Tibial nerve (tissue), 4 donors: ENCODE results near the gene SERINC2. TPM values are rescaled to one million over a fixed set of nuclear protein-coding genes. Genes with fewer than 3 reads are reported as not detected.

ENCODE experiments used
- DNase-seq, 2 donors: peaks; one replicate each; pipeline ENCODE4 v3.0.0-alpha.2; 2019; ENCODE audit warnings: low spot score in 2 of 2
- H3K27ac ChIP-seq, 4 donors: fragments of 200-600 bp; sonication (generic) in 3 of 4; one replicate each; pipeline ENCODE4 v1.5.1; 2017 to 2019; ENCODE audit warnings: mild to moderate bottlenecking in 1 of 4
- H3K27me3 ChIP-seq, 2 donors: fragments of 200-600 bp; sonication (generic) in 1 of 2; one replicate each; pipeline versions ENCODE4 v1.5.1 to v1.6.0; 2017 to 2019
- H3K36me3 ChIP-seq, 3 donors: fragments of 200-600 bp; sonication (generic); one replicate each; pipeline ENCODE4 v1.5.1; 2018 to 2019
- H3K4me1 ChIP-seq, 4 donors: fragments of 200-600 bp; sonication (generic) in 3 of 4; one replicate each; pipeline ENCODE4 v1.5.1; 2017 to 2019
- H3K4me3 ChIP-seq, 4 donors: fragments of 200-600 bp; sonication (generic) in 3 of 4; one replicate each; pipeline ENCODE4 v1.5.1; 2017 to 2019; ENCODE audit warnings: mild to moderate bottlenecking in 1 of 4, moderate library complexity in 1 of 4
- H3K9me3 ChIP-seq, 4 donors: fragments of 200-600 bp; sonication (generic) in 3 of 4; one replicate each; pipeline ENCODE4 v1.5.1; 2017 to 2019
- EP300 ChIP-seq, 2 donors: sonication (generic); formaldehyde crosslinking; IDR thresholded peaks; one replicate each; pipeline ENCODE4 v1.6.1; 2017; ENCODE audit warnings: antibody characterized with exemption in 2 of 2, mild to moderate bottlenecking in 1 of 2
- POLR2A ChIP-seq, 2 donors: fragments of 450-650 bp; IDR thresholded peaks; one replicate each; pipeline ENCODE4 v1.6.1; 2017; ENCODE audit warnings: antibody characterized with exemption in 2 of 2, mild to moderate bottlenecking in 2 of 2, moderate library complexity in 2 of 2
- WGBS, 2 donors: methylation state at CpG; one replicate each; pipeline ENCODE4 v1.1.5; 2018; 5-methylcytosine and 5-hydroxymethylcytosine counted together
- total RNA-seq, 4 donors: library from RNA; depleted of rRNA; stranded (reverse); fragments of >200 nt; gene quantifications; one replicate each; pipeline ENCODE4 v1.1.0, GENCODE V29; 2016
- TF ChIP-seq, protein P1 (sequence below), 5 experiments: fragments of 200-600 bp in 3 of 5; fragments of 450-650 bp in 2 of 5; sonication (generic) in 3 of 5; IDR thresholded peaks; one replicate each; pipeline ENCODE4 v1.5.1; 2016 to 2019; ENCODE audit warnings: antibody characterized with exemption in 5 of 5, mild to moderate bottlenecking in 3 of 5, moderate library complexity in 2 of 5

The SERINC2 gene
- total RNA-seq, 4 donors from 2014 or later, result 0.42 to 4.3 (median 2.3) TPM

DNA sequence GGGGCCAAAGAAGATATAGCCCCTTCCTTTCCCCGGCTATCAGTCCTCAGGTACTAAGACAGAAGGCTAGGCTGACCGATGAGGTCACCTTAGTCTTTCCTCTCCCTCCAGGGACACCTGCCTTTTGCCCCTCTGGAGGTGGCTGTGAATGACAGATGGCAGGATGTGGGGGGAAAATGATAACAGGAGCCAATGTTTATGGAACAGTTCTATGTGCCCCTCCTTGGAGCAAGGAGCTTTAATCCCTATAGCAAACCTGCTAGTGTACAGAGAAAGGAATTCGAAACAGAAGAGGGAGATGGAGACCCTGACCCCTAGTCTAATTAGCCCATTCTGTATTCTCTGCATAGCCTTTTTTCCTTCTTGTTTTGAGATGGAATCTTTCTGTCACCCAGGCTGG lies 28.1 kb downstream of the SERINC2 start:
- WGBS, 2 donors, result 79% methylated on average over 3 of the region's 3 CpGs
- H3K4me1 ChIP-seq, result no peaks in the 10 kb centered on the region
- H3K4me3 ChIP-seq, result no peak overlapping the region
- no peak for TF ChIP-seq EP300 (IDR thresholded peaks at IDR 0.05)
- TF ChIP-seq, protein P1, sequence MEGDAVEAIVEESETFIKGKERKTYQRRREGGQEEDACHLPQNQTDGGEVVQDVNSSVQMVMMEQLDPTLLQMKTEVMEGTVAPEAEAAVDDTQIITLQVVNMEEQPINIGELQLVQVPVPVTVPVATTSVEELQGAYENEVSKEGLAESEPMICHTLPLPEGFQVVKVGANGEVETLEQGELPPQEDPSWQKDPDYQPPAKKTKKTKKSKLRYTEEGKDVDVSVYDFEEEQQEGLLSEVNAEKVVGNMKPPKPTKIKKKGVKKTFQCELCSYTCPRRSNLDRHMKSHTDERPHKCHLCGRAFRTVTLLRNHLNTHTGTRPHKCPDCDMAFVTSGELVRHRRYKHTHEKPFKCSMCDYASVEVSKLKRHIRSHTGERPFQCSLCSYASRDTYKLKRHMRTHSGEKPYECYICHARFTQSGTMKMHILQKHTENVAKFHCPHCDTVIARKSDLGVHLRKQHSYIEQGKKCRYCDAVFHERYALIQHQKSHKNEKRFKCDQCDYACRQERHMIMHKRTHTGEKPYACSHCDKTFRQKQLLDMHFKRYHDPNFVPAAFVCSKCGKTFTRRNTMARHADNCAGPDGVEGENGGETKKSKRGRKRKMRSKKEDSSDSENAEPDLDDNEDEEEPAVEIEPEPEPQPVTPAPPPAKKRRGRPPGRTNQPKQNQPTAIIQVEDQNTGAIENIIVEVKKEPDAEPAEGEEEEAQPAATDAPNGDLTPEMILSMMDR (IDR thresholded peaks at IDR 0.05), result no peak
- no peak for TF ChIP-seq POLR2A (IDR thresholded peaks at IDR 0.05)
- H3K9me3 ChIP-seq, result peaks cover 0 to 9% (median 0%) of the 10 kb centered on the region in 4 donors
- H3K27me3 ChIP-seq, result no peaks in the 10 kb centered on the region
- DNase-seq, result no peak
- H3K27ac ChIP-seq, result no peak overlapping the region
- H3K36me3 ChIP-seq, result no peaks in the 10 kb centered on the region

DNA sequence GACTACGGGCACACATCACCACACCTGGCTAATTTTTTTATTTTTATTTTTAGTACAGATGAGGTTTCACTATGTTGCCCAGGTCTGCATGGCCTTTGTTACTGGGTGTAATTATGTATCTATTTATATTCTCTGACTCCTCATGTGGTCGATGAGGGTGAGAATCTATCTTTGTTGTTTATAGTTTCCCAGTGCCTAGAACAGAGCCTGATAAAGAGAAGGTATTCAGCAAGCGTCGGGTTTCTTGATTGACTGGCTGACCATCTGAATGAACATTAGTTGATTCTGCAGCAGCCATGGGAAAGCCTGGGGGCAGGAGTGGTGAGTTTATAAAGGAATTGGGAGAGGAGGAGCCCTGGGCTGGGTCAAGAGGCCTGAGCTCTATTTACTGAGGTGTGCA lies 28.5 kb downstream of the SERINC2 start:
- H3K9me3 ChIP-seq, result peaks cover 0 to 9% (median 0%) of the 10 kb centered on the region in 4 donors
- H3K4me3 ChIP-seq, result no peak overlapping the region
- no peaks in the 10 kb centered on the region for H3K36me3 ChIP-seq
- H3K27ac ChIP-seq, result no peak overlapping the region
- no peaks in the 10 kb centered on the region for H3K27me3 ChIP-seq
- TF ChIP-seq EP300 (IDR thresholded peaks at IDR 0.05) (no peak), POLR2A (IDR thresholded peaks at IDR 0.05) (no peak)
- TF ChIP-seq, protein P1 (IDR thresholded peaks at IDR 0.05), result no peak
- 62 to 64% methylated on average over 4 of the region's 4 CpGs for WGBS, 2 donors
- H3K4me1 ChIP-seq, result no peaks in the 10 kb centered on the region
- DNase-seq, result no peak

DNA sequence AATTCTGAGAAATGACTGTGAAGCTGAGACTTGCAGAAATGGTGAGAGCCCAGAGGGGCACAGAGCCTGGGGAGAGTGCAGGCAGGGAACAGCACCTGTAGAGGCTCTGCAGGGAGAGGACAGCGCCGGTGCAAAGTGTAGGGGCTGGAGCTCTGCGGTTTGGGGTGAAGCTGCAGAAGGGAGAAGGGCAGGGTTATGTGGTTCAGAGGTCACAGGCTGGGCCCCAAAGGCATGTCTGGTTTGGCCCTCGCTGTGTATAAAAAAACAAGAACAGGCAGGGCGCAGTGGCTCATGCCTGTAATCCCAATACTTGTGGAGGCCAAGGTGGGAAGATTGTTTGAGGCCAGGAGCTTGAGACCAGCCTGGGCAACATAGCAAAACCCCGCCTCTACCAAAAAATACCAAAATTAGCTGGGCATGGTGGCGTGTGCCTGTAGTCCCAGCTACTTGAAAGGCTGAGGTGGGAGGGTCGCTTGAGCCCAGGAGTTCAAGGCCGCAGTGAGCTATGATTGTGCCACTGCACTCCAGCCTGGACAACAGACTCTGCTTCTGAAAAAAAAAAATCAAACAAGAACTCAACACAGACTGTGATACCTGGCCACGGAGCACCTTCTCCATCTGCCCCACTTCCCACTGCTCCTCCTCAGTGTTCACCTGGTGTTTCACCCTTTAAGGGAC lies 29.1 kb downstream of the SERINC2 start:
- no peaks in the 10 kb centered on the region for H3K27me3 ChIP-seq
- no peak for DNase-seq
- H3K36me3 ChIP-seq, result no peaks in the 10 kb centered on the region
- TF ChIP-seq EP300 (IDR thresholded peaks at IDR 0.05), result no peak
- TF ChIP-seq, protein P1 (IDR thresholded peaks at IDR 0.05), result no peak
- no peak for TF ChIP-seq POLR2A (IDR thresholded peaks at IDR 0.05)
- no peak overlapping the region for H3K27ac ChIP-seq
- peaks cover 0 to 9% (median 0%) of the 10 kb centered on the region in 4 donors for H3K9me3 ChIP-seq
- H3K4me1 ChIP-seq, result no peaks in the 10 kb centered on the region
- 83 to 84% methylated on average over 10 of the region's 10 CpGs for WGBS, 2 donors
- H3K4me3 ChIP-seq, result no peak overlapping the region

DNA sequence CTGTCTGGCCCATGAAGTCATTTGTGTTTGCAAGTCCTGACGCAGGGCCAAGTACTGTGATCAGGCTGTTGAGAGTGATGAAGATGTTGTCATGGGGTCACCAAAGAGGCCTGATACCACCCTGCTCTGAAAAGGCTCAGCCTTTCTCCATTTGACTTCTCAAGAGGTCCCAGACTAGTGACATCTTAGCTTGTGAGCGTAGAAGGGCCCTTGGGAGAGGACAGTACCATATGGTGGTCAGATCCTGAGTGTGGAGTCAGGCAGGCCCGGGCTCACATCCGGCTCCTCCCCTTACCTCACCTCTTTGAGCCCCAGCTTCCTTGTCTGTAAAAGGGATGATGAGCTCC lies 29.6 kb downstream of the SERINC2 start:
- DNase-seq, result no peak
- Histone ChIP-seq H3K36me3 (no peaks in the 10 kb centered on the region), H3K27me3 (no peaks in the 10 kb centered on the region), H3K4me3 (no peak overlapping the region), H3K4me1 (no peaks in the 10 kb centered on the region), H3K9me3 (peaks cover 0 to 9% (median 0%) of the 10 kb centered on the region in 4 donors), H3K27ac (no peak overlapping the region)
- WGBS, 2 donors, result 68 to 84% methylated on average over 4 of the region's 4 CpGs
- no peak for TF ChIP-seq EP300 (IDR thresholded peaks at IDR 0.05)
- no peak for TF ChIP-seq POLR2A (IDR thresholded peaks at IDR 0.05)
- TF ChIP-seq, protein P1 (IDR thresholded peaks at IDR 0.05), result no peak

DNA sequence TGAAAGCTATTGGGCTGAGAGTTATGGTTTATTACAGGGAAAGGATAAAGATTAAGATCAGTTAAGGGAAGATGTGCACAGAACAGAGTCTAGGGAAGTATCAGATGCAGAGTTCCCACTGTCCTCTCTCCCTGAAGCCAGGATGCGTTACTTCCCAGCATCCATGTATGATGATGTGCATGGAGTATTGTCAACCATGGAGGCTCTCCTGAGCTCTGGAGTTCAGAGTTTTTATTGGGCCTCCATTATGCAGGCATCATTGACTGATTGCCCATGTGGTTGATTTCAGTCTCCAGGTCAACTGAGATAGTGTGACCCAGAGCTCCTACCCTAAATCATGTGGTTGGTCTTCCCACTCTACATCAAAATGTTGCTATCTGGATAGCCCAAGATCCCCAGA lies 30.7 kb downstream of the SERINC2 start:
- no peak for DNase-seq
- no peaks in the 10 kb centered on the region for H3K27me3 ChIP-seq
- H3K4me3 ChIP-seq, result no peak overlapping the region
- H3K27ac ChIP-seq, result no peak overlapping the region
- no peak for TF ChIP-seq EP300 (IDR thresholded peaks at IDR 0.05)
- H3K9me3 ChIP-seq, result peaks cover 0 to 9% (median 0%) of the 10 kb centered on the region in 4 donors
- no peaks in the 10 kb centered on the region for H3K4me1 ChIP-seq
- no peaks in the 10 kb centered on the region for H3K36me3 ChIP-seq
- WGBS, 2 donors, result 93 to 100% methylated on average over 1 of the region's 1 CpG
